ENCODE results near the gene MUSK. TPM values are rescaled to one million over a fixed set of nuclear protein-coding genes. Genes with fewer than 3 reads are reported as not detected.

MUSK gene
- total and polyA plus RNA-seq, 2 donors (not counting 3 experiments of a cell fraction or from before 2014, with no cell fraction given) = 0.08 TPM; not detected in 1

- dilution Hi-C loops (cut with MboI; ENCODE audit: extremely low pct_ligation_motif_present, low sequenced_read_pairs) = no loop called here
- no peaks in the 10 kb centered on the region for H4K20me1 ChIP-seq (replicated peaks; ENCODE audit: control insufficient read depth, extremely low read depth, insufficient read depth, low read length)
- ChIA-PET CTCF (no interaction called here), POLR2A (no interaction called here)
- H3K9me1 ChIP-seq (replicated peaks; ENCODE audit: control insufficient read depth, extremely low read depth, insufficient read depth, low read length) = no peaks in the 10 kb centered on the region
- no peak overlapping the region for H3K9ac ChIP-seq (replicated peaks; ENCODE audit: extremely low read depth, insufficient read depth, low read length)
- H3K27ac ChIP-seq (ENCODE audit: insufficient read depth, low read depth, low read length) = no peak overlapping the region
- H3K4me3 ChIP-seq (replicated peaks in 1 of 3; ENCODE audit: insufficient read depth in 1 of 3, low read depth in 1 of 3, low read length in 3 of 3) = no peak overlapping the region
- no peaks in the 10 kb centered on the region for H3K27me3 ChIP-seq (ENCODE audit: control insufficient read depth in 2 of 2, insufficient read depth in 2 of 2, low read length in 2 of 2)
- no peaks in the 10 kb centered on the region for H3K4me1 ChIP-seq (ENCODE audit: control insufficient read depth, extremely low read depth, insufficient read depth, low read length)
- BruUV-seq (replicated peaks) = no TSS peak
- FAIRE-seq (no peak), DNase-seq (ENCODE audit: low read depth, low spot score) (no peak)
- no peaks in the 10 kb centered on the region for H3K79me2 ChIP-seq (ENCODE audit: control insufficient read depth, insufficient read depth, low read length)
- H3K9me3 ChIP-seq (replicated peaks; ENCODE audit: control insufficient read depth, insufficient read depth, low read length) = no peaks in the 10 kb centered on the region
- TF ChIP-seq JUN (IDR thresholded peaks at IDR 0.05; ENCODE audit: borderline replicate concordance, insufficient read depth, insufficient read length, low read depth) = no peak
- no peak for TF ChIP-seq POLR2A (IDR thresholded peaks at IDR 0.05; ENCODE audit: low read depth, low read length)
- TF ChIP-seq CTCF (IDR thresholded peaks at IDR 0.05; ENCODE audit: extremely low read depth in 1 of 2, insufficient read depth in 1 of 2, low read depth in 1 of 2, low read length in 2 of 2) = no peak
- no peak for TF ChIP-seq POLR2AphosphoS5 (IDR thresholded peaks at IDR 0.05; ENCODE audit: insufficient read depth, low read depth, low read length)
- TF ChIP-seq EZH2 (IDR thresholded peaks at IDR 0.05; ENCODE audit: borderline replicate concordance, low read depth, low read length, severe bottlenecking) = no peak
- TF ChIP-seq MAX (IDR thresholded peaks at IDR 0.05; ENCODE audit: insufficient read depth, insufficient read length) = no peak
- TF ChIP-seq FOS (IDR thresholded peaks at IDR 0.05; ENCODE audit: borderline replicate concordance, insufficient read depth, low read length) = no peak
- TF ChIP-seq MYC (IDR thresholded peaks at IDR 0.05; ENCODE audit: low read depth, low read length) = no peak
- TF ChIP-seq GATA2 (IDR thresholded peaks at IDR 0.05; ENCODE audit: insufficient read depth, insufficient read length, low read depth, low read length) = no peak
- H2AFZ ChIP-seq (ENCODE audit: low read depth, low read length) = no peak overlapping the region
- no peaks in the 10 kb centered on the region for H3K36me3 ChIP-seq (ENCODE audit: control insufficient read depth in 2 of 2, extremely low read depth in 1 of 2, insufficient read depth in 2 of 2, low read length in 2 of 2)
- intact Hi-C loops (cut with micrococcal nuclease) = no loop called here
- no peak overlapping the region for H3K4me2 ChIP-seq (ENCODE audit: insufficient read depth, low read length)
Measured at GRCh38 chr9:110847671-110848070, 179.1 kb downstream of the MUSK start.

Measured in endothelial cell of umbilical vein (primary cell).